GM12878 (cell line): Measurements from ENCODE around the gene FRZB.

Experiments used
- CHD4 ChIP-seq: fragments of 200-600 bp; sonication (generic); IDR thresholded peaks from 2 replicates; pipeline ENCODE4 v1.6.1; 2016; ENCODE audit warnings: mild to moderate bottlenecking
- EZH2 ChIP-seq: IDR thresholded peaks from 2 replicates; pipeline ENCODE4 v1.6.1; 2012; ENCODE audit warnings: low read depth, mild to moderate bottlenecking, control low read depth, inconsistent platforms, low read length, borderline replicate concordance; ENCODE audit not compliant: control insufficient read depth
- POLR2AphosphoS2 ChIP-seq: IDR thresholded peaks from 2 replicates; pipeline ENCODE4 v1.6.1; 2011; ENCODE audit warnings: low read depth, mild to moderate bottlenecking, low read length, improper control_type of control experiment, moderate library complexity
- YBX1 ChIP-seq: fragments of 450-650 bp; IDR thresholded peaks from 2 replicates; pipeline ENCODE4 v1.6.1; 2016; ENCODE audit warnings: antibody characterized with exemption
- TF ChIP-seq, protein P1 (sequence below), 3 experiments: IDR thresholded peaks in 2 of 3; conservative IDR thresholded peaks in 1 of 3; 2 replicates each; pipeline ENCODE4 v1.5.1; 2011; ENCODE audit warnings: low read depth in 3 of 3, low read length in 3 of 3, mild to moderate bottlenecking in 3 of 3, control low read depth in 2 of 3, moderate library complexity in 2 of 3, inconsistent platforms in 1 of 3, mixed read lengths in 1 of 3; ENCODE audit not compliant: control insufficient read depth in 2 of 3, insufficient read depth in 1 of 3; ENCODE audit errors: extremely low read depth in 1 of 3
- TF ChIP-seq, protein P2 (sequence below): fragments of 450-650 bp; IDR thresholded peaks from 2 replicates; pipeline ENCODE4 v1.6.1; 2017; ENCODE audit warnings: mild to moderate bottlenecking
- TF ChIP-seq, protein P3 (sequence below): fragments of 450-650 bp; IDR thresholded peaks from 2 replicates; pipeline ENCODE4 v1.6.1; 2018; ENCODE audit warnings: borderline replicate concordance, mild to moderate bottlenecking; ENCODE audit not compliant: partially characterized antibody

DNA sequence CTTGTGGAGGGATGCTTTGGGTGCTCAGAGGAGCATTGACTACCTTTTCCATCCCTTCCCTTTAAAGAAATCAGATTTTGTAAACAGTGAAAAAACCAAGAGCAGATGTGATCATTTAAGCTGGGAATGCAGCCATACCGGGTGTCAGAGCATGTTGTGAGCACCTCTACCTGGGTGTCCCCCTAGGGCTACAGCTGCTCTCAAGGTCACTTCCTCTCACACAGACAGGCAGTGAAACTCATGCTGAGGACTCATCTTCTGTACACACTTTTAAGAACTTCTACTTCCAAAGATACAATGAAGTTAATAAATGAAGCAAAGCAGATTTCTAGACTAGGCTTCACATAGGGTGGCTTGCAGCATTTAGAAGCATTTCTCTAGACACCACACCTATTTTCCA lies 48.4 kb upstream of the FRZB start:
- TF ChIP-seq EZH2 (no peak), POLR2AphosphoS2 (no peak), CHD4 (no peak), YBX1 (no peak)
- TF ChIP-seq, protein P1, sequence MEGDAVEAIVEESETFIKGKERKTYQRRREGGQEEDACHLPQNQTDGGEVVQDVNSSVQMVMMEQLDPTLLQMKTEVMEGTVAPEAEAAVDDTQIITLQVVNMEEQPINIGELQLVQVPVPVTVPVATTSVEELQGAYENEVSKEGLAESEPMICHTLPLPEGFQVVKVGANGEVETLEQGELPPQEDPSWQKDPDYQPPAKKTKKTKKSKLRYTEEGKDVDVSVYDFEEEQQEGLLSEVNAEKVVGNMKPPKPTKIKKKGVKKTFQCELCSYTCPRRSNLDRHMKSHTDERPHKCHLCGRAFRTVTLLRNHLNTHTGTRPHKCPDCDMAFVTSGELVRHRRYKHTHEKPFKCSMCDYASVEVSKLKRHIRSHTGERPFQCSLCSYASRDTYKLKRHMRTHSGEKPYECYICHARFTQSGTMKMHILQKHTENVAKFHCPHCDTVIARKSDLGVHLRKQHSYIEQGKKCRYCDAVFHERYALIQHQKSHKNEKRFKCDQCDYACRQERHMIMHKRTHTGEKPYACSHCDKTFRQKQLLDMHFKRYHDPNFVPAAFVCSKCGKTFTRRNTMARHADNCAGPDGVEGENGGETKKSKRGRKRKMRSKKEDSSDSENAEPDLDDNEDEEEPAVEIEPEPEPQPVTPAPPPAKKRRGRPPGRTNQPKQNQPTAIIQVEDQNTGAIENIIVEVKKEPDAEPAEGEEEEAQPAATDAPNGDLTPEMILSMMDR (IDR thresholded peaks at IDR 0.05 in 2 of 3, conservative IDR thresholded peaks at IDR 0.05 in 1 of 3; ENCODE audit: control insufficient read depth in 2 of 3, extremely low read depth in 1 of 3, insufficient read depth in 1 of 3, low read depth in 3 of 3, low read length in 3 of 3), result no peak
- TF ChIP-seq, protein P2, sequence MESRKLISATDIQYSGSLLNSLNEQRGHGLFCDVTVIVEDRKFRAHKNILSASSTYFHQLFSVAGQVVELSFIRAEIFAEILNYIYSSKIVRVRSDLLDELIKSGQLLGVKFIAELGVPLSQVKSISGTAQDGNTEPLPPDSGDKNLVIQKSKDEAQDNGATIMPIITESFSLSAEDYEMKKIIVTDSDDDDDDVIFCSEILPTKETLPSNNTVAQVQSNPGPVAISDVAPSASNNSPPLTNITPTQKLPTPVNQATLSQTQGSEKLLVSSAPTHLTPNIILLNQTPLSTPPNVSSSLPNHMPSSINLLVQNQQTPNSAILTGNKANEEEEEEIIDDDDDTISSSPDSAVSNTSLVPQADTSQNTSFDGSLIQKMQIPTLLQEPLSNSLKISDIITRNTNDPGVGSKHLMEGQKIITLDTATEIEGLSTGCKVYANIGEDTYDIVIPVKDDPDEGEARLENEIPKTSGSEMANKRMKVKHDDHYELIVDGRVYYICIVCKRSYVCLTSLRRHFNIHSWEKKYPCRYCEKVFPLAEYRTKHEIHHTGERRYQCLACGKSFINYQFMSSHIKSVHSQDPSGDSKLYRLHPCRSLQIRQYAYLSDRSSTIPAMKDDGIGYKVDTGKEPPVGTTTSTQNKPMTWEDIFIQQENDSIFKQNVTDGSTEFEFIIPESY, result no peak
- TF ChIP-seq, protein P3, sequence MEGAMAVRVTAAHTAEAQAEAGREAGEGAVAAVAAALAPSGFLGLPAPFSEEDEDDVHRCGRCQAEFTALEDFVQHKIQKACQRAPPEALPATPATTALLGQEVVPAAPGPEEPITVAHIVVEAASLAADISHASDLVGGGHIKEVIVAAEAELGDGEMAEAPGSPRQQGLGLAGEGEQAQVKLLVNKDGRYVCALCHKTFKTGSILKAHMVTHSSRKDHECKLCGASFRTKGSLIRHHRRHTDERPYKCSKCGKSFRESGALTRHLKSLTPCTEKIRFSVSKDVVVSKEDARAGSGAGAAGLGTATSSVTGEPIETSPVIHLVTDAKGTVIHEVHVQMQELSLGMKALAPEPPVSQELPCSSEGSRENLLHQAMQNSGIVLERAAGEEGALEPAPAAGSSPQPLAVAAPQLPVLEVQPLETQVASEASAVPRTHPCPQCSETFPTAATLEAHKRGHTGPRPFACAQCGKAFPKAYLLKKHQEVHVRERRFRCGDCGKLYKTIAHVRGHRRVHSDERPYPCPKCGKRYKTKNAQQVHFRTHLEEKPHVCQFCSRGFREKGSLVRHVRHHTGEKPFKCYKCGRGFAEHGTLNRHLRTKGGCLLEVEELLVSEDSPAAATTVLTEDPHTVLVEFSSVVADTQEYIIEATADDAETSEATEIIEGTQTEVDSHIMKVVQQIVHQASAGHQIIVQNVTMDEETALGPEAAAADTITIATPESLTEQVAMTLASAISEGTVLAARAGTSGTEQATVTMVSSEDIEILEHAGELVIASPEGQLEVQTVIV, result no peak
